Upper lobe of left lung (tissue), 6 donors: ENCODE measurements around the gene C15orf40. TPM values are rescaled to one million over a fixed set of nuclear protein-coding genes. Genes with fewer than 3 reads are reported as not detected.

Experiments
- ATAC-seq, 2 donors: fragments of 200-7000 bp; cut with Tn5 transposase; one replicate each; pipeline ENCODE4 v1.9.1; 2022; ENCODE audit warnings: mild to moderate bottlenecking in 2 of 2, moderate library complexity in 2 of 2; ENCODE audit not compliant: low FRiP score in 2 of 2
- DNase-seq, 2 donors: peaks; one replicate each; pipeline ENCODE4 v3.0.0-alpha.2; 2019 to 2020
- H3K27ac ChIP-seq, 4 donors: fragments of 200-600 bp; sonication (generic); one replicate each; pipeline ENCODE4 v1.5.1; 2016 to 2019
- H3K27me3 ChIP-seq, 4 donors: fragments of 200-600 bp; sonication (generic); one replicate each; pipeline ENCODE4 v1.5.1; 2017 to 2019
- H3K36me3 ChIP-seq, 4 donors: fragments of 200-600 bp; sonication (generic); one replicate each; pipeline ENCODE4 v1.5.1; 2016 to 2019
- H3K4me1 ChIP-seq, 4 donors: fragments of 200-600 bp; sonication (generic); one replicate each; pipeline ENCODE4 v1.5.1; 2018 to 2019
- H3K4me3 ChIP-seq, 4 donors: fragments of 200-600 bp; sonication (generic); one replicate each; pipeline ENCODE4 v1.5.1; 2017 to 2019; ENCODE audit warnings: mild to moderate bottlenecking in 2 of 4, moderate library complexity in 1 of 4
- H3K9me3 ChIP-seq, 4 donors: fragments of 200-600 bp; sonication (generic); one replicate each; pipeline ENCODE4 v1.5.1; 2018 to 2019
- EP300 ChIP-seq, 4 donors: sonication (generic); formaldehyde crosslinking; IDR thresholded peaks; one replicate each; pipeline ENCODE4 v1.5.1; 2017; ENCODE audit warnings: antibody characterized with exemption in 4 of 4, control low read depth in 2 of 4
- POLR2A ChIP-seq, 4 donors: fragments of 450-650 bp; IDR thresholded peaks; one replicate each; pipeline ENCODE4 v1.5.1; 2016 to 2017; ENCODE audit warnings: antibody characterized with exemption in 4 of 4, mild to moderate bottlenecking in 2 of 4
- POLR2AphosphoS5 ChIP-seq, 2 donors: sonication (generic); formaldehyde crosslinking; IDR thresholded peaks; one replicate each; pipeline ENCODE4 v1.5.1; 2017; ENCODE audit warnings: antibody characterized with exemption in 2 of 2
- WGBS, 2 donors: methylation state at CpG; one replicate each; pipeline ENCODE4 v1.1.5; 2017 to 2018; 5-methylcytosine and 5-hydroxymethylcytosine counted together
- total RNA-seq, 6 donors: library from RNA; depleted of rRNA in 4 of 6; stranded (reverse); fragments of >200 nt in 4 of 6; gene quantifications; one replicate each; pipeline versions ENCODE4 v1.1.0 to v1.2.1, GENCODE V29; 2016 to 2021
- TF ChIP-seq, protein P1 (sequence below), 6 experiments: fragments of 450-650 bp in 4 of 6; fragments of 200-600 bp in 2 of 6; sonication (generic) in 2 of 6; IDR thresholded peaks; one replicate each; pipeline ENCODE4 v1.5.1; 2016 to 2019; ENCODE audit warnings: antibody characterized with exemption in 6 of 6
- donor health status: DM: no; HTN: no; CAD: no; lungs with moderate emphysema.
- donor health status: DM: no; HTN: yes; CAD: no; lungs with severe emphysema.

The C15orf40 gene
- total RNA-seq, 6 donors from 2014 or later = 8.6 to 27.5 (median 16.8) TPM

DNA sequence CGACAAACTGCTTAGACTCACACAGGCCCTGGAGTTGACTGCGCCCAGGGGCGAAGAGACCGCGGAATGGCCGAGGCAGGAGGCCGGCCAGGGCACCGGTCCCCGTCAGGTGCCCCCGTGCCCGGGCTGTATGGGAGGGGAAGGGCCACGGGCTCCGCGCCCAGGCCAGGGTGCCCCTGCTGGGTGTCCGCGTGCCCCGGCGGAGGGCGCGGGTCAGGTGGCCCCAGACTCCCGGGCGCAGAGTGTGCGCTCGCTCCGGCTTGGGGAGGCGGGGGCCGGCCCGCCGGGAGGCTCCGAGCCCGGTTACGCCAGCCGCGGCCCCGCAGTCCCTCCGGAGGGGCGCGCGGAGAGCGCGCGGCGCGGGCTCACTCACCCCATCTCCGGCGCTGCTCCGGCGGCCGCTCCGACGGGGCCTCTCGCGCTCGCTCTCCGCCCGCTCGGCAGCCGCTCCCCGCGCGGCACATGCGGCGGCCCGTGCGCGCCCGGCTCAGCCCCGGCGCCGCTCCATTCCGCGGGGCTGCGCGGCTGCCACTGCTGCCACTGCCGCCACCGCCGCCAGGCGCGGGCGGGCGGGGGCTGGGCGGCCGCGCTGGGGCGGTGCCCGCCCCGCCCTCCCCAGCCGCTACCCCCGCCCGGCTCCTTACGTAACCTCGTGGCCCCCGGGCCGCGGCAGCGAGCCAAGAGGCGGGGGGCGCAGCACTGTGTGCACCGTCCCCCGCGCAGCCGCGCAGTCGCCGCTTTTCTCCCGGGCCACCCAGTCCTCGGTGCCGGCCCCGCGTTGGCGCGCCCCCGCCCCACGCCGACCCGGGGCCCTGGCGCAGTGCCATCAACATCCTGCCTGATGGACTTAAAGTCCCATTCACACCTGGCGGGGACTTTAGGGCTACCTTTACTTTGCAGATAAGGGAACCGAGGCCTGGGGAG, 59.0 kb downstream of the C15orf40 start, which contains the start of gene HOMER2:
Gene HOMER2 (minus strand): TSS at position 563 of the 924 bp plus-strand sequence. CDS start 185 bp downstream, at position 378.
- no peaks in the 10 kb centered on the region for H3K9me3 ChIP-seq
- DNase-seq (peak in 1 of 2 donors; percentile 91), ATAC-seq (peak in 1 of 2 donors; percentile 71)
- peak within 1 kb of the TSS in 3 of 4 donors; percentile 45 to 67 (median 53) for H3K27ac ChIP-seq
- TF ChIP-seq, protein P1, sequence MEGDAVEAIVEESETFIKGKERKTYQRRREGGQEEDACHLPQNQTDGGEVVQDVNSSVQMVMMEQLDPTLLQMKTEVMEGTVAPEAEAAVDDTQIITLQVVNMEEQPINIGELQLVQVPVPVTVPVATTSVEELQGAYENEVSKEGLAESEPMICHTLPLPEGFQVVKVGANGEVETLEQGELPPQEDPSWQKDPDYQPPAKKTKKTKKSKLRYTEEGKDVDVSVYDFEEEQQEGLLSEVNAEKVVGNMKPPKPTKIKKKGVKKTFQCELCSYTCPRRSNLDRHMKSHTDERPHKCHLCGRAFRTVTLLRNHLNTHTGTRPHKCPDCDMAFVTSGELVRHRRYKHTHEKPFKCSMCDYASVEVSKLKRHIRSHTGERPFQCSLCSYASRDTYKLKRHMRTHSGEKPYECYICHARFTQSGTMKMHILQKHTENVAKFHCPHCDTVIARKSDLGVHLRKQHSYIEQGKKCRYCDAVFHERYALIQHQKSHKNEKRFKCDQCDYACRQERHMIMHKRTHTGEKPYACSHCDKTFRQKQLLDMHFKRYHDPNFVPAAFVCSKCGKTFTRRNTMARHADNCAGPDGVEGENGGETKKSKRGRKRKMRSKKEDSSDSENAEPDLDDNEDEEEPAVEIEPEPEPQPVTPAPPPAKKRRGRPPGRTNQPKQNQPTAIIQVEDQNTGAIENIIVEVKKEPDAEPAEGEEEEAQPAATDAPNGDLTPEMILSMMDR (IDR thresholded peaks at IDR 0.05) = peak in 1 of 6 experiments; percentile 45
- TF ChIP-seq EP300 (IDR thresholded peaks at IDR 0.05) (no peak), POLR2A (IDR thresholded peaks at IDR 0.05) (peak in 1 of 4 donors; percentile 6)
- H3K27me3 ChIP-seq = peaks cover 0 to 4% (median 0%) of the 10 kb centered on the region in 4 donors
- peaks cover 3 to 25% (median 7%) of the 10 kb centered on the region in 4 donors for H3K4me1 ChIP-seq
- 0 to 2% methylated on average over 14 to 32 of the region's 119 CpGs for WGBS, 2 donors
- H3K36me3 ChIP-seq = no peaks in the 10 kb centered on the region
- peak within 1 kb of the TSS; percentile 20 to 69 (median 61) for H3K4me3 ChIP-seq

DNA sequence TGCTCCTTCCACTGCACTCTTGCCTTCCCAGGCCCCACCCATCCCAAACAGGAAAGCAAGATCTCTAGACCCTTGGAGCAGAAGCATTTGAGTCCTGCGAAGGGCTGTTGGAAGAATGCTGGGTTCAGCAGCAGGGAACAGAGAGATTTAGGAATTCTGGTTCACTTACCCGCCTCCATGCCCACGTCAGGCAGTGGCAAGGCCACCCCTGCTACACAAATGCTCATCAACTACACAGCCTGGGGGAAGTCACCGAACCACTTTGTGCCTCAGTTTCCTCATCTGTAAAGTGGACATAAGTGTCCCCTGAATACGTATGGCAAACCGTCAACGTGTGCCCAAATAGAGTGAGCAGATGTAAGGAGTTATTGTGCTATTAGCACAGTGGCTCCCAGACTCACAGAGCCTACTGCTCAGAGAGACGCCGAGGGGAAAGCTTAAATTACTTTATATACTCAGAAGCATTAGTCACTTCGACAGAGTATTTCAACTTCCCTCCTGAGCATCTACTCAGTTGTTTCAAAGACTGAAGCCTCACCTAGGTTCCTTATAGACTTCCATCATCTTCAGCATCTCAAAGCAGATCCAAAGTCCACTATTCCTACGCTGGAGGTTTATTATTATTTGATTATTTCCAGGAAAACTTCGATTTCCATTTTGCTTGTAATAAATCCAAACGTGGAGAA, 59.8 kb downstream of the C15orf40 start:
- no peaks in the 10 kb centered on the region for H3K36me3 ChIP-seq
- ATAC-seq = peak in 1 of 2 donors; percentile 43
- peaks cover 0 to 4% (median 0%) of the 10 kb centered on the region in 4 donors for H3K27me3 ChIP-seq
- H3K4me1 ChIP-seq = peaks cover 3 to 25% (median 7%) of the 10 kb centered on the region in 4 donors
- WGBS, 2 donors = 50 to 54% methylated on average over 13 of the region's 13 CpGs
- no peak for TF ChIP-seq EP300 (IDR thresholded peaks at IDR 0.05)
- no peak for TF ChIP-seq POLR2AphosphoS5 (IDR thresholded peaks at IDR 0.05)
- no peak for TF ChIP-seq POLR2A (IDR thresholded peaks at IDR 0.05)
- TF ChIP-seq, protein P1 (IDR thresholded peaks at IDR 0.05) = no peak
- no peak for DNase-seq
- H3K4me3 ChIP-seq = peak overlapping the region; percentile 20 to 69 (median 61)
- H3K27ac ChIP-seq = peak overlapping the region in 2 of 4 donors; percentile 45 to 67
- H3K9me3 ChIP-seq = no peaks in the 10 kb centered on the region

DNA sequence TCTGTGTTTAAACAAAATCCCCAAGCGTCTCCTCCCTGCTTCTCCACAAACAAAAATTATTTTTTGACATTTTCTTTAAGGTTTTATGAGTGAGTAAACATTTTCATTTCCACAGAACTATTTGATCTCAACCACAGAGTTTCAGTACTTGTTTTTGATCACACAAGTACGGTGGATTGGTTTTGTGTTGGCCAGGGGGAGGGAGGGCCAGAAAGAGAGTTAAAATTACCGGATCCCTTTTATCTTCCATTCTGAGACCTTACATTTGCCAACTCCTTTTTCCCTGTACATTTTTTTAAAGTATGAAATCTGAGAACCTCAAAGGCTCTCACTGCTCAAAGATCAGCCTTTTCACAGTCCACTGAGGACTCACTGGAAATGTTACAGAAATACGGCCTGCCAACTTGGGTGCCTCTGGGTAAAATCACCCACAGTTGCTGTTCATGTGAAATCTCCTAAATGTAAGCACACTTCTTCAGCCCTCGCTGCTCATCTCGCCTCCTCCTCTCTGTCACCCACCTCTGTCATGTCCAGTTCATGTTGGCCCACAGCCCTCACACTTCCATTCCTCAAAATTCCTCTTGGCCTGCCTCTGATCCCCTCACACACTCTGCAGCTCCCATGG, 60.6 kb downstream of the C15orf40 start:
- WGBS, 2 donors = 52 to 54% methylated on average over 6 of the region's 6 CpGs
- no peak for TF ChIP-seq EP300 (IDR thresholded peaks at IDR 0.05)
- TF ChIP-seq POLR2A (IDR thresholded peaks at IDR 0.05) = no peak
- no peak for TF ChIP-seq POLR2AphosphoS5 (IDR thresholded peaks at IDR 0.05)
- TF ChIP-seq, protein P1 (IDR thresholded peaks at IDR 0.05) = no peak
- DNase-seq (no peak), ATAC-seq (no peak)
- H3K9me3 ChIP-seq = no peaks in the 10 kb centered on the region
- peaks cover 0 to 4% (median 0%) of the 10 kb centered on the region in 4 donors for H3K27me3 ChIP-seq
- H3K4me3 ChIP-seq = peak overlapping the region in 2 of 4 donors; percentile 61 to 69
- peaks cover 3 to 25% (median 7%) of the 10 kb centered on the region in 4 donors for H3K4me1 ChIP-seq
- H3K27ac ChIP-seq = peak overlapping the region in 1 of 4 donors; percentile 45
- no peaks in the 10 kb centered on the region for H3K36me3 ChIP-seq

DNA sequence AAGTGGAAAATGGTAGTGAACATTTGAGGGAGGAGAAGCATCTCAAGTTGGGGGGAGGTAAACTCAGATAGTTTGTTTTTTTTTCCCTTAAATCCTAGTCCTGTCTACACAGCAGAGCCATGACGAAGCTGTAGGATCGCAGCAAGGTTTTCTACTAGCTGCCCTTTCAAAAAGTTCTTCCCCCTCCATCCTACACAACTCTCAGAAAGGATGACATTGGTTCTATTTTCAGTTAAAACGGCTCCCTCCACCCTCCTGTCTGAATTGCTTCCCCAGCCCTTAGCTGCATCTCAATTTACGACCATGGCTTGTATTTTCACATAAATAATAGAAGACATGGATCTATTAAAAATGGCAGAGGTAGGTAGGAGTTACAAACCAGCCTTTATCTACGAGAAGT, 61.1 kb downstream of the C15orf40 start:
- peaks cover 0 to 4% (median 0%) of the 10 kb centered on the region in 4 donors for H3K27me3 ChIP-seq
- DNase-seq = no peak
- 71 to 77% methylated on average over 5 of the region's 5 CpGs for WGBS, 2 donors
- TF ChIP-seq POLR2AphosphoS5 (IDR thresholded peaks at IDR 0.05) (no peak), POLR2A (IDR thresholded peaks at IDR 0.05) (no peak), EP300 (IDR thresholded peaks at IDR 0.05) (no peak)
- TF ChIP-seq, protein P1 (IDR thresholded peaks at IDR 0.05) = no peak
- no peaks in the 10 kb centered on the region for H3K9me3 ChIP-seq
- H3K36me3 ChIP-seq = no peaks in the 10 kb centered on the region
- H3K27ac ChIP-seq = no peak overlapping the region
- peaks cover 3 to 25% (median 7%) of the 10 kb centered on the region in 4 donors for H3K4me1 ChIP-seq
- H3K4me3 ChIP-seq = no peak overlapping the region
- no peak for ATAC-seq
